ACC112 (cell line): ENCODE results near the gene CYP46A1.

ENCODE experiments used
- H2AFZ ChIP-seq: fragments of 200-600 bp; sonication (generic); one replicate; pipeline ENCODE4 v1.6.0; 2017; ENCODE audit warnings: antibody characterized with exemption, low read length; ENCODE audit not compliant: unreplicated experiment
- H3K27ac ChIP-seq: fragments of 200-600 bp; sonication (generic); 2 replicates; pipeline ENCODE4 v1.5.1; 2014; ENCODE audit warnings: low read depth, mild to moderate bottlenecking, antibody characterized with exemption, low read length, moderate library complexity
- H3K27me3 ChIP-seq: fragments of 200-600 bp; sonication (generic); 2 replicates; pipeline ENCODE4 v1.6.1; 2014; ENCODE audit warnings: mild to moderate bottlenecking, antibody characterized with exemption, low read length, moderate library complexity, mixed read lengths; ENCODE audit not compliant: insufficient read depth
- H3K36me3 ChIP-seq: fragments of 200-600 bp; sonication (generic); 2 replicates; pipeline ENCODE4 v1.6.1; 2016; ENCODE audit warnings: mild to moderate bottlenecking, antibody characterized with exemption, low read length, moderate library complexity, mixed read lengths; ENCODE audit not compliant: insufficient read depth
- H3K4me1 ChIP-seq: fragments of 200-600 bp; sonication (generic); one replicate; pipeline ENCODE4 v1.6.1; 2016; ENCODE audit warnings: low read length, mixed read lengths; ENCODE audit not compliant: insufficient read depth, unreplicated experiment, control insufficient read depth
- H3K4me3 ChIP-seq: fragments of 200-600 bp; sonication (generic); 2 replicates; pipeline ENCODE4 v1.5.1; 2014; ENCODE audit warnings: mild to moderate bottlenecking, low read depth, low read length
- H3K79me2 ChIP-seq: fragments of 200-600 bp; sonication (generic); one replicate; pipeline ENCODE4 v1.6.0; 2016; ENCODE audit warnings: low read length; ENCODE audit not compliant: control insufficient read depth, unreplicated experiment, insufficient read depth

The CYP46A1 gene

GRCh38 chr14:99701260-99701659 is 17.2 kb downstream of the CYP46A1 start:
- Histone ChIP-seq H3K79me2 (no peaks in the 10 kb centered on the region), H2AFZ (no peak overlapping the region), H3K27ac (no peak overlapping the region), H3K27me3 (peaks cover 30% of the 10 kb centered on the region), H3K4me1 (no peaks in the 10 kb centered on the region), H3K36me3 (no peaks in the 10 kb centered on the region), H3K4me3 (no peak overlapping the region)

DNA sequence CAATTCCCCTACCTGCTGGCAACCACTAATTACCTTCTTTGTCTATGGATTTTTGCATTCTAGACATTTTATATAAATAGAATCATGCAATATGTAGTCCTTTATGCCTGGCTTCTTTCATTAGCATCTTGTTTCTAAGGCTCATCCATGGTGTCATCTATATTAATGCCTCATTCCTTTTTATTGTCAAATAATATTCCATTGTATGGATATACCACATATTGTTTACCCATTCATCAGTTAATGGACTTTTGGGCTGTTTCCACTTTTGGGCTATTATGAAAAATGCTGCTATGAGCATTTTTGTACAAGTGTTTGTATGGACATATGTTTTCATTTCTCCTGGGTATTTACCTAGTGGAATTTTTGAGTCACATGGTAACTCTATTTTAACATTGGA is 18.0 kb downstream of the CYP46A1 start:
- no peaks in the 10 kb centered on the region for H3K4me1 ChIP-seq
- H3K27me3 ChIP-seq, result peaks cover 22% of the 10 kb centered on the region
- H2AFZ ChIP-seq, result no peak overlapping the region
- no peak overlapping the region for H3K27ac ChIP-seq
- no peaks in the 10 kb centered on the region for H3K36me3 ChIP-seq
- no peak overlapping the region for H3K4me3 ChIP-seq
- H3K79me2 ChIP-seq, result no peaks in the 10 kb centered on the region

DNA sequence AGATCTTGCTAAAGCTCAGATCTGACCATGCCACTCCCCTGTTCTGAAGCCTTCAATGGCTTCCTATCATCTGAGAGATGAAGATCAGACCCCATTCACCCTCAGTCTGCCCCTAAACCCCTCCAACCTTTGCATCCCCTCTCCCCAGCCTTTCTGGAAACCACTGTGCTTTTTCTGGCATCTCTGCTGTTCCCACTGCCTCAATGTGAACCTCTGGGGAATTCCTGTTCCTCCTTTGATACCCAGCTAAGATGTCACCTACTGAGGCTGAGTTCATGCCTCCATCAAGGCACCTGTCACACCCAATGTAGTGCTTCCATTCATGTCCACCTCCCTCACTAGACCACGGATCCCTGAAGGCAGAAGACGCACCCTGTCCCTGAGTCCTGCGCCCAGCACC is 19.3 kb downstream of the CYP46A1 start:
- Histone ChIP-seq H2AFZ (no peak overlapping the region), H3K4me1 (no peaks in the 10 kb centered on the region), H3K79me2 (no peaks in the 10 kb centered on the region), H3K36me3 (no peaks in the 10 kb centered on the region), H3K4me3 (no peak overlapping the region), H3K27me3 (peaks cover 9% of the 10 kb centered on the region), H3K27ac (no peak overlapping the region)

DNA sequence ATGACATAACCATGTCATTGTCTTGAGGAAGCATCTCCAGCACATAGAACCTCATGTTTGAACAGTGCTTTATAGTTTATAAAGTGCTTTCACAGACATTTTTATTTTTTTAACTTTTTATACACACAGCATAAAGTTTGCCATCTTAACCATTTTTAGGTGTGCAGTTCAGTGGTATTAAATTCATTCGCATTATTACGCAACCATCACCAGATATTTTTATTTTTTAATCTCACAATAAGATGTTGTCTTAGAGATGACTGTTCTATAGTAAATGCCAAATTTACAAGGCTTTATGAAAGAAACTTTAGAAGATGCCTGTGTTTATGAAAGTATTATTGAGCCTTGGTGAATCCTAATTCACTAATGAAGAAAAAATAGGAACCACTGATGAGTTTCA is 19.9 kb downstream of the CYP46A1 start:
- Histone ChIP-seq H3K36me3 (no peaks in the 10 kb centered on the region), H3K4me1 (no peaks in the 10 kb centered on the region), H3K27me3 (peaks cover 11% of the 10 kb centered on the region; the same call in 1 of the 2 replicates), H3K79me2 (no peaks in the 10 kb centered on the region), H2AFZ (no peak overlapping the region), H3K4me3 (no peak overlapping the region), H3K27ac (no peak overlapping the region)

DNA sequence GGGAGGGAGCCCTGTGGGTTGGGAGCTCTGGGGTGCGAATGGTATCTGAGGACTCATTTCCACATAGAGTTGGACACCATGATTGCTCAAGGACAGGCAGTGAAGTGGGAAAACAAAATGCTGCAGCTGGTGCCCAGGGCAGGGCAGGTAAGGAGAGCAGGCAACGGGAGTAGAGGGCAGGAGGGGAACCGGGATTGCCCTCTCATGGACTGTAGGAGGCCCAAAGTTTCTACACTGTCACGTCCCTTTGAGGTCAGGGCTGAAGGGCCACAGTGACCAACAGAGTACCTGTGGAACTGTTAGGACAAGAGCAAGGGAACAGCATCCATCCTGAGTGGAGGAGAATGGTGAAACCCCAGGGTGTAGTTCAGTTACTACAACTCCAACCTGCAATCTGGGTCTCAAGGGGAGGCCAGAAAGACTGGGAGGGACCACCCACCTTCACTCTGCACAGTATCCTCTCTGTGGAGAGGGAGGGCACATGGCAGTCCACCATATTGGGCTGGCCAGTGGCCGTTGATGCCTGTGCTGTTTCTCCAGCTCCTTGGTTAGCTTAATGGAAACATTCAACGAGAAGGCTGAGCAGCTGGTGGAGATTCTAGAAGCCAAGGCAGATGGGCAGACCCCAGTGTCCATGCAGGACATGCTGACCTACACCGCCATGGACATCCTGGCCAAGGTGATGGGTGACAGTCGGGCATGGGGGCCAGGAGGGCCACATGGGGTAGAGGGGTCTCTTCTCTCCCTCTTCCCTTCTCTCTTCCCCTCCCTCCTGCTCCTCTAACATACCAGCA is 22.2 kb downstream of the CYP46A1 start:
- Histone ChIP-seq H3K36me3 (no peaks in the 10 kb centered on the region), H3K4me1 (no peaks in the 10 kb centered on the region), H3K79me2 (no peaks in the 10 kb centered on the region), H3K27ac (no peak overlapping the region), H3K4me3 (no peak overlapping the region), H2AFZ (no peak overlapping the region), H3K27me3 (peaks cover 33% of the 10 kb centered on the region)

DNA sequence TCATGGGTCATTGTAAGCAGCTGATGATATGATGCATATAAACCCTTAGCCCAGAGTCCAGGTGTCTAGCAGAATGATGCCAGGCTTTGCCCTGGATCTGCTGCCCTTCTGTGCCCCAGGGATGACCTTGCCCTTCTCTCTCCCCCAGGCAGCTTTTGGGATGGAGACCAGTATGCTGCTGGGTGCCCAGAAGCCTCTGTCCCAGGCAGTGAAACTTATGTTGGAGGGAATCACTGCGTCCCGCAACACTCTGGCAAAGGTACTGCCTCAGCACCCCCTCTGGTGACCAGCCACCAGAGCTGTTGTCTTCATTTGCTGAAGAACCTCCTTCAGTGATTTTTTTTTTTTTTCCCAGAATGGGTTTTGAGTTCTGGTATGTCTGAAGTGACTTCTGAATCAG is 23.3 kb downstream of the CYP46A1 start:
- Histone ChIP-seq H3K4me3 (no peak overlapping the region), H3K36me3 (no peaks in the 10 kb centered on the region), H3K27ac (no peak overlapping the region), H3K27me3 (peaks cover 44% of the 10 kb centered on the region), H2AFZ (no peak overlapping the region), H3K79me2 (no peaks in the 10 kb centered on the region), H3K4me1 (no peaks in the 10 kb centered on the region)

GRCh38 chr14:99707921-99708320 is 23.8 kb downstream of the CYP46A1 start:
- H3K36me3 ChIP-seq, result no peaks in the 10 kb centered on the region
- peaks cover 49% of the 10 kb centered on the region for H3K27me3 ChIP-seq
- no peak overlapping the region for H2AFZ ChIP-seq
- H3K4me3 ChIP-seq, result no peak overlapping the region
- no peaks in the 10 kb centered on the region for H3K79me2 ChIP-seq
- no peaks in the 10 kb centered on the region for H3K4me1 ChIP-seq
- H3K27ac ChIP-seq, result no peak overlapping the region

- Histone ChIP-seq H3K79me2 (no peaks in the 10 kb centered on the region), H3K4me1 (no peaks in the 10 kb centered on the region)
Measured at GRCh38 chr14:99708449-99708848, 24.4 kb downstream of the CYP46A1 start.

GRCh38 chr14:99713972-99714371 is 29.9 kb downstream of the CYP46A1 start:
- Histone ChIP-seq H3K27ac (no peak overlapping the region), H3K27me3 (peaks cover 45% of the 10 kb centered on the region), H3K36me3 (no peaks in the 10 kb centered on the region), H2AFZ (no peak overlapping the region), H3K79me2 (no peaks in the 10 kb centered on the region), H3K4me3 (no peak overlapping the region), H3K4me1 (no peaks in the 10 kb centered on the region)

More at GRCh38 chr14:99708449-99708848, 24.4 kb downstream of the CYP46A1 start:
- Histone ChIP-seq H3K27me3 (peaks cover 50% of the 10 kb centered on the region), H3K27ac (no peak overlapping the region), H3K36me3 (no peaks in the 10 kb centered on the region), H2AFZ (no peak overlapping the region), H3K4me3 (no peak overlapping the region)

GRCh38 chr14:99715266-99716000 is 31.3 kb downstream of the CYP46A1 start:
- Histone ChIP-seq H2AFZ (no peak overlapping the region), H3K4me3 (no peak overlapping the region), H3K36me3 (no peaks in the 10 kb centered on the region), H3K27ac (no peak overlapping the region), H3K79me2 (no peaks in the 10 kb centered on the region), H3K4me1 (no peaks in the 10 kb centered on the region), H3K27me3 (peaks cover 31% of the 10 kb centered on the region)
